GM19468 (cell line): ENCODE measurements around the gene NR1H3.
A peak's percentile ranks its signal among the peaks of the same experiment; 100 is the strongest.

Experiments
- ATAC-seq: cut with Tn5 transposase; IDR thresholded peaks from one replicate; pipeline ENCODE4 v1.9.1; 2021; ENCODE audit warnings: mild to moderate bottlenecking, moderate library complexity, moderate number of reproducible peaks; ENCODE audit not compliant: unreplicated experiment; ENCODE audit errors: extremely low read depth

Gene NR1H3

DNA sequence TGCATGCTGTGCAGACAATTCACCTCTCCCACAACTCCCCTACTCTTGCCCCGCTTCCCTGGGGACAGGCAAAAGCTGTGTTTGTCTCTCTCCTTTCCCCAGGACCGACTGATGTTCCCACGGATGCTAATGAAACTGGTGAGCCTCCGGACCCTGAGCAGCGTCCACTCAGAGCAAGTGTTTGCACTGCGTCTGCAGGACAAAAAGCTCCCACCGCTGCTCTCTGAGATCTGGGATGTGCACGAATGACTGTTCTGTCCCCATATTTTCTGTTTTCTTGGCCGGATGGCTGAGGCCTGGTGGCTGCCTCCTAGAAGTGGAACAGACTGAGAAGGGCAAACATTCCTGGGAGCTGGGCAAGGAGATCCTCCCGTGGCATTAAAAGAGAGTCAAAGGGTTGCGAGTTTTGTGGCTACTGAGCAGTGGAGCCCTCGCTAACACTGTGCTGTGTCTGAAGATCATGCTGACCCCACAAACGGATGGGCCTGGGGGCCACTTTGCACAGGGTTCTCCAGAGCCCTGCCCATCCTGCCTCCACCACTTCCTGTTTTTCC is 10.7 kb downstream of the NR1H3 start:
- ATAC-seq = no peak

DNA sequence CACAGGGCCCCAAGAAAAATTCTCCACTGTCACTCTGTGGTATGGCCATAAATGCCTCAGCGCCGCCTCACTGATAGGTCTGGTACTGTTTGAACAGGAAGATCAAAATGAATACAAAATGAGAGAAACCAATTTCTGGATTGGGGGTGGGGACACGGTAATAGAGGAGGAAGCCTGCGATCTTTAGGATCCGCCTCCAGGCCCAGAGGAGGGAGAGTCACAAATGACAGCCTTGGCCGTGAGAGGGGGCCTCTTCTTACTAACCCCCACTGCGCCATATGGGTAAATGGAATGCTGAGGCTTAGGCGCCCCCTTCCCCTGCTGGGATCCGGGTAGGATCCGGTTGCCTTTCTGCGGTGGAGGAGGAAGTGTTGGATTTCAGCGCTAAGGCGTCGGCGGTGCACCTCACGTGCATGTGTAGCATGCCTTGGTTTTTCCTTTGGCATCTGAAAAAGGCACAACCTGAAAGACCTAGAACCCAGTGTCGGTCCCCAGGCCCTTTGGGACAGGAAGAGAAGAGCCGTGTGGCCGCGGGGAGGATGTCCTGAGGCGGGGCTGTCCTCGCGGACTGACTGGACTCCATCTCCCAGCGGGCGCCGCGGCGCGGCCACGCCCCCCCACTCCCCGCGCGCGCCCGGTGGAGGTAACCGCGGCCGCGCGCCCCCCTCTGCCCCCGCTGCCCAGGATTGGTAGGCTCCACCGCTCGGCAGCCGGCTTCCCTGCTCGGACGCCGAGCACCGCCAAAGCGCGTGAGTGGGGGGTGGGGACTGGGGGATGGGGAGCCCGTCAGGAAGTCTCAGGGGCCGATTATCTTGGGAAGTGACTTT is 11.4 kb downstream of the NR1H3 start:
- peak; percentile 56 for ATAC-seq

DNA sequence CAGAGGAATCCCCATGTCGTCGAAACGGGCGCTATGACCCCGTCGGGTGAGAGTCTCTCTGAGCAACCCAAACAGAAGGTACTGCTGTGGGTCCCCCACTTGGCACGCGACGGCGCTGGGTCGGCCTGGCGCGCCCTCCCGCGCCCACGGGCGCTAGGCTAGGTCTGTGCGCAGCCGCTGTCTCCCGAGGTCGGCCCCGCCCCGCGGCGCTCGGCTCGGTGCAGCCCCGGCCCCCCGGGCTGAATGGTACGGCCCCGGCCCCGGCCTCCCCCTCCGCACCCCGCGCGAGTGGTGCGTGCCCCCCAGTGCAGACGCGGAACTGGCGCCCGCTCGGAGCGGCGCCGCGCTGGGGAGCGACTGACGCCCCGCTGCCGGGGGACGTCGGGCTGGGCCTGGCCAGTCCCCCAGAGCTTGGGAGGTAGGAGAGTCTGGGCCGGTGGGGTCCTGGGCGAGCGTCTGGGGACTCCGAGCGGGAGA is 12.1 kb downstream of the NR1H3 start, which contains the start of gene MADD:
Gene MADD, plus strand, starts transcription at position 305 of the 477 bp plus-strand sequence.
- ATAC-seq = peak; percentile 56

DNA sequence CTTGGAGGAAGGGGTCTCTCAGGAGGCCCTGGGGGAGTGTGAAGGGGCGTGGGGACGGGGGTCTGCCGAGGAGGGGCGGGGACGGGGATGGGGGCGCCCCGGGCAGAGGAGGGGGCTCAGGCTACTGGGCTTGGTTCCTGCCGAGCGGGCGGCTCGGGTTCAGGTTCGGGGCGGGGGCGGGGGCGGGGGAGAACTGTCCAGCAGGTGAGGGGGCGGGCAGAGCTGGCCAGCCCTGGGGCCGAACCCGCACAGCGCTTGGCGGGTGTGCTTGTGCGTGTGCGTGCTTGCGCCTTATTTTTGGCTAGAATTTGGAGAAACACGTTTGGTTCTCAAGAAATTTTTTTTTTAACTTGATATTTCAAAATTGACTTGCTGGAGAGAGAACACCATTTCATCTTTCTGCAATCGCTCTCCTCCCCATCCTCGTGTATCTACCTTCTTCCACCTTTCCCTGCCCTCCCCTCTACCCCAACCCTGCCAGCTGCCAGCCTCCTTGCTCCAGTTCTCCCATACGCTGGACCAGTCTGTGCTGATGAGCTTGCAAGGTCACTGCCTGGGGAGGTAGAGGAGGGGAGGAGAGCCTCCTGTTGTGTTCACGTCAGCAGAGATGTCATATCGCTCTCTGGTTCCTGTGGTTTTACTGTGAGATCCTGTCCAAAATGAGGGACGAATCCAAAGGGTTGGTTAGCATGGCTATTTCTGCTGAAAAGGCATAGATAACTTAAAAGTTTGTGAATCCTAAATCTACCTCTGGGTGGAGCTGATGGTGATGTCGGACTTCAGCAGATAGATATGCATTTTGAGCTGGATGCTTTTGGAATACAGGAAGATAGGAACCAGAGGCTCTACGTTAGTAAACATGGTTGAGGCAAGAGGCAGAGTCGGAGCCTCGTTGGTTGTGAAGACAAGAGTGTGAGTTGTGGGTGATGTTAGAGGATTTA is 12.8 kb downstream of the NR1H3 start:
- no peak for ATAC-seq

DNA sequence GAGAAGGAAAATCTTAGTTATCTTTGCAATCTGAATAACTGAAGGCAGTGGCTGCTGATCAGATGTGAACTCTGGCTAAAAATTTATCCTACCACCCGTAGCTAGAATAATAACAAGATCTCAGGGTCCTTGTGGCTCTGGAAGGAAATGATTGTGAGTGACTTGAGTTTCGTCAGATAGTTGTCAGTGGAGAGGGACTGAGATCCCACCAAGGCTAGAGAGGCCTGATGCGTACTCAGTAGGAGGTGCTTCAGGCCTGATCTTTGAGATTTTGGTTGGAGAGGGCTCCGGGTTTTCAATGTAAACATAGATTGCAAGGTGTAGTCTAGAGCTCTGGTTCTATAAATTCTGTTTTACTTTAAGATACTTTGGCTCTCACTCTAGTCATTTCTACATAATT is 13.5 kb downstream of the NR1H3 start:
- ATAC-seq = no peak

DNA sequence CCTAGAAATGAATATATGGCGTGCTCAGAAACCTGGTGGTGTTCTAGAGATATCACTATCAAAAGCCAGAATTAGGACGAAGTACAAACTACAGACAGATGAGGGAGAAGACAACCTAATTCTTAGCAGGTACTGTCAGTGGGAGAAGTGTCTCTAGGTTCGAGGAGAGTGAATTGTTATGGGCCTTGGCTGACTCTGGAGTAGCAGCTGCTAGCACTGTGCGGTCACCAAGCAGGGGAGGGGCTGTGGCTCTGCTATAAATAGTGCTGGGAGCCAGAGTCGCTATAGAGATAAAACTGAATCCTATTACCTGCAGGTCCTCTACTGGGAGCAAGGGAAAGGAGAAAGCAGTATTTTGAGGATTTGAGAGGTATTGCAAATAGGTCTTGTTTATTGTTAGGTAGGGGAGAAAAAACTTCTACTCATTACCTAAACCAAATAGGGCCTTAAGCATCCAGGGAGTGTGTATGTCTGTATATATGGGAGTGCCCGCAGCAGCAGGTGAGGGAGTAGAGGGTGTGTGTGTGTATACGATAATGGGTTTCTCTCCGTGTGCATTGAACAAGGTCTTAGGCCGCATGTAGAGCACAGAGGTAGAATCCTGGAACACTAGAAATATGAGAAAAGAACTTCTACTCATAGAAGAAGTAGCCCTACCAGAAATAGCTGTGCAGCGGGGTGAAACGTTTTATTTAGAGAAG is 14.3 kb downstream of the NR1H3 start:
- no peak for ATAC-seq

DNA sequence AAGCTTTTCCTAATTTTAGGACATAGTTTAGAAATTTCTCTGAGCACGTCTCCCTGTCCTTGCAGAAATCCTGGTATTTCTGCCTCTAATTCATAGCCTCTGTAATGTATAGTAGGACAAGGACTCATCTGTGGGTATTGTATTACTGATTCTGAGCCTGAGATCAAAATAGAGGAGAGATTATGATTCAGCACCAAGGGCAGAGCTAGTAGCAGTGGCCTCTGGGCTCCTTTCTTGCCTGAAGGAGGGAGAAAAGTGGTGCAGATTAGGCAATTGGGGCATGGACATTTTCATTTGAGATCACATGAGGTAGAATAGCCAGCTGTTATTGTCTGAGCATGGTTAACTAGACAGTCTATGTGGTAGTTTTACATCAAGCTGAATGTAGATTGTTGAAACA is 14.9 kb downstream of the NR1H3 start:
- ATAC-seq = no peak

DNA sequence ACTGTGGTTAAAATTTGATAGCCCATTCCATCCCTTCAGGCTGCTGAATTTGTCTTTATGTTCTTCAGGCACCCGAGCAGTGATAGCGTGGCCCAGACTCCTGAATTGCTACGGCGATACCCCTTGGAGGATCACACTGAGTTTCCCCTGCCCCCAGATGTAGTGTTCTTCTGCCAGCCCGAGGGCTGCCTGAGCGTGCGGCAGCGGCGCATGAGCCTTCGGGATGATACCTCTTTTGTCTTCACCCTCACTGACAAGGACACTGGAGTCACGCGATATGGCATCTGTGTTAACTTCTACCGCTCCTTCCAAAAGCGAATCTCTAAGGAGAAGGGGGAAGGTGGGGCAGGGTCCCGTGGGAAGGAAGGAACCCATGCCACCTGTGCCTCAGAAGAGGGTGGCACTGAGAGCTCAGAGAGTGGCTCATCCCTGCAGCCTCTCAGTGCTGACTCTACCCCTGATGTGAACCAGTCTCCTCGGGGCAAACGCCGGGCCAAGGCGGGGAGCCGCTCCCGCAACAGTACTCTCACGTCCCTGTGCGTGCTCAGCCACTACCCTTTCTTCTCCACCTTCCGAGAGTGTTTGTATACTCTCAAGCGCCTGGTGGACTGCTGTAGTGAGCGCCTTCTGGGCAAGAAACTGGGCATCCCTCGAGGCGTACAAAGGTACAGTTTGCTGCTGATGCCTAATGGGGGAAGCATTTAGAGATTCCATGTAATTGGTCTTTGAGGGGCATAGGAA is 16.9 kb downstream of the NR1H3 start:
- no peak for ATAC-seq

DNA sequence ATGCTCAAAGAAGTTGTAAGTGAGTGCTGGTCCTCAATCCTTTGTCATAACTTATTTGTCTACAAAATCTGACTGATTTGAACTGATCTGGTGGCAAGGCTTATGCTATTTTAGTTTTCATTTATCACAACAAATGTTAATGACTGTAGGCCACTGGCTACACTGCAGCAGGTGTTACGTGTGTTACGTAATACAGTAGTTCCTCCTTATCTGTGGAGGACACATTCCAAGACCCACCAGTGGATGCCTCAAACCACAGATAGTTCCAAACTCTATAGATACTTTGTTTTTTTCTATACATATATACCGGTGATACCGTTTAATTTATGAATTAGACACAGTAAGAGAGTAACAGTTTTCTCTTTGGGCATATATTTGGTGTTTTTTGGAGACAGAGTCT is 19.1 kb downstream of the NR1H3 start:
- ATAC-seq = no peak

DNA sequence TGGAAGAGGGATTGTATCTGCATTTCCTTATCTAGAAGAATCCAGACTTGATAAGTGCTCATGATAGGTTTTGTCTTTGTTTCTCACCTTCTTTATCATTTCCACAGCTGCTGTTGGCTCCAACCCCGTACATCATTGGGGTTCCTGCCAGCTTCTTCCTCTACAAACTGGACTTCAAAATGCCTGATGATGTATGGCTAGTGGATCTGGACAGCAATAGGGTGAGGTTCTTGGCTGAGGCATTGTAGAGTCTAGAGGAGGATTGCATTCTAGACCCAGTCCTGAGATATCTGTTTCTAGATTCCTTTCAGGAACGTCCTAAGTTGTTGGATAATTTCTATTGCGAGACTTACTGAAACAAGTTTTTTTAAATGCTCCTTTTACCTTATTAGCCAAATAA is 20.3 kb downstream of the NR1H3 start:
- ATAC-seq = no peak

DNA sequence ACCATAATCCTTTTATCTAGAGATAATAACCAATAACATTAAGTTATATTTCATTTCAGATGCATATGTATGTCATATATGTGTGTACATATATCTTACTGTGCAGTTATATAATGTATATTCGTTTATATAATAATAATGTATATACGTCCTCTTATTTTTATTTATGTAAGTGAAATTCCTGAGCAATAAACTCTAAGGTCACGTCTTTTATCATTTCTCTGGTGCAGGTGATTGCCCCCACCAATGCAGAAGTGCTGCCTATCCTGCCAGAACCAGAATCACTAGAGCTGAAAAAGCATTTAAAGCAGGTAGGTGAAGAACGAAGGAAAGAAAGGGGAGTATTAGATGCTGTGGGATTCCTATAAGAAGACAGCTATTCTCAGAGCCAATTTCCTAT is 21.0 kb downstream of the NR1H3 start:
- ATAC-seq = no peak

DNA sequence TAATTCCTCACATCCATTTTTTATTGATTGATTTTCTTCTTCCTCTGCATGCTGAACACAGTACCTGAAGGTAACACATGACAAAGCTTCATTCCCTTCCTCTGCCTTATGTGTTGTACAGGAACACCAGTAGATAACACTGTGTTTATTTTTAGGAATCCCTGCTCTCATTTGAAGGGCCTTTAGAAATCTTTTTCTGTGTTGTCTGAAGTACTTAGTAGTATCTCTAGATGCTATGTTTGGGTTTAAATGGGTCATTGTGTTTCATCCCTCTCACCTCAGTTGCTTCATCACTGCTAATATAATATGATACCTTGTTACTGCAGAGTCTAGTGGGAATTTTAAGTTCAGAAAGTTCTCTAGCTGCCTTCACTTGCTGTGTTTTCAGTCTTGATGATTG is 22.3 kb downstream of the NR1H3 start:
- ATAC-seq = no peak

DNA sequence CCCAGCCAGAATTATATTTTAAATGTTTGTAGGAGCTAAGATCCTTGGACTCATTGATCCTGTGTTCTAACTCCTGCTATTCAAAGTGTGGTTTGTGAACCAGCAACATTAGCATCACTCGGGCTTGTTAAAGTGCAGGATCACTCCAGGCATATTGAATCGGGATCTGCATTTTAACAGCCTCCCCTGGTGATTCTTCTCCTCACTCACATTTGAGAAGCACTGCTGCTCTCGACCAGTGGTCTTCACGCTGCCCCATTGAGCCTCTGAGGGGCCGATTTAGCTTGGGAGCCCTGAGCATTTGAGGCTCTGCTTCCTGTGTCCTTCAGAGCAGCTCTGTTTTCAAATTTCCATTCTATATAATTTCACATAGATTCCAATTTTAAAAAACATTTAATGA is 23.1 kb downstream of the NR1H3 start:
- no peak for ATAC-seq

DNA sequence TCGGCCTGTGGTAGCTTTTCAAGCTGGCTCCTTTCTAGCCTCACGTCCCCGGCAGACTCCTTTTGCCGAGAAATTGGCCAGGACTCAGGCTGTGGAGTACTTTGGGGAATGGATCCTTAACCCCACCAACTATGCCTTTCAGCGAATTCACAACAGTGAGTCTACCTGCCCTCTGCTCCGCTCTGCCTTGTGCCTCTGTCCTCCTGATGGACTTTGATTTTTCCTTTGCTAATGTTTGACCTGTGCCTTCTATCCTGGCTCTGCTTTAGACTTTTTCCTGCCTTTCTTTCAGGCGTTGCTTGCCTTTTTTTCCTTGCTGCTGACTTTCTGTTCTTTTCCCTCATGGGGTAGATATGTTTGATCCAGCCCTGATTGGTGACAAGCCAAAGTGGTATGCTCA is 24.7 kb downstream of the NR1H3 start:
- ATAC-seq = no peak

DNA sequence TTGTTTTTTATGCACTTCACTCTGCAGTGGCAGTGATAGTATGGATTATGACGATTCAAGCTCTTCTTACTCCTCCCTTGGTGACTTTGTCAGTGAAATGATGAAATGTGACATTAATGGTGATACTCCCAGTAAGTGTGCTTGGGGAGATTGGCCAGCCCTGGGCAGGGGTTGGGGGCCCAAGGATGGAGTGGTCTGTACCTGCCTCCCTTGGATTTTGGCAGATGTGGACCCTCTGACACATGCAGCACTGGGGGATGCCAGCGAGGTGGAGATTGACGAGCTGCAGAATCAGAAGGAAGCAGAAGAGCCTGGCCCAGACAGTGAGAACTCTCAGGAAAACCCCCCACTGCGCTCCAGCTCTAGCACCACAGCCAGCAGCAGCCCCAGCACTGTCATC is 26.4 kb downstream of the NR1H3 start:
- ATAC-seq = no peak

DNA sequence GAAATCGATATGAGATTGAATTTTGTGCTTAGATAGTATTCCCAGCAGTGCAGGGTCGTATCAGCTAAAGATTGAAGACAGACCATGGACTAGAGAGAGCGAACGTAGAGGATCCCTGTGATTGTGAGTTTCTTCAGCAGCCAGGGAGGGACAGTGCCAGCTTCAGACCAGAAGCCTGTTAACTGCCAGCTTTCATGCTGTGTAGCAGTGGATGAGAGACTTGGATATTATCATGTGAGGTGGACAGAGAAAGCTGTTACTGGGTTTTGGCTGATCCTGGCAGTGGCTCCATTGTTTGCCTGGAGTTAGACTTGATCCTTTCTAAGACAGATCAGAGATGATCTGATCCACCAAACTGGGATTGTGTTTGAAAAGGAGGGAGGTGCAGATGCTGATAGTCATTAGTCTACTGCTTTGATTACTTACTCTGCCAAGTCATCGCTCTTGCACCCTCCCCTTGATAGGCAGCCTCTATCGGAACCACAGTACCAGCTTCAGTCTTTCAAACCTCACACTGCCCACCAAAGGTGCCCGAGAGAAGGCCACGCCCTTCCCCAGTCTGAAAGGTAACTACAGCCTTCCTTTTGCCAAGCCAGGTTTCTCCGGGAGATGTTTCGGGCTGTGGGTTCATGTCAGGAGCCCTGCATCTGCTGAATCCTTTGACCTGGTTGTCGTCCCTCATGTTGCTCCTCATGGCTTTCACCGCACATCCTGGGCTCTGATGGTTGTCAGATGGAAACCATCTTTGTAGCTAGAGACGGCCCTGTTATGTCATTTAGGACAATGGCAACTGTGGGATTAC is 28.4 kb downstream of the NR1H3 start:
- ATAC-seq = no peak

DNA sequence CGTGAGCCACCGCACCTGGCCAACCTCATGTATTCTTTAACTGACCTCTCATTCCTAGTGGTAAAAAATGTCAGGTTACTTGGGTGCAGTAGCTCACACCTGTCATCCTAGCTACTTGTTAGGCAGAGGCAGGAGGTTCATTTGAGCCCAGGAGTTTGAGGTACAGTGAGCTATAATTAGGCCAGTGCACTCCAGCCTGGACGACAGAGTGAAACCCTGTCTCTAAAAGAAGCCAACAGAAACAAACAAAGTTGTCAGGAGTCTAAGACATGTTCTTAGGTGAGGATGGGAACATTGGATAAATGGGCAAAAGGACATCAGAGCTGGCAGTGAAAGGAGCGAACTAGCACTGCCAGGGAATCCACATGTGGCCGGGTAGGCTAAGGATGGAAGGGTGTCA is 30.3 kb downstream of the NR1H3 start:
- ATAC-seq = no peak

DNA sequence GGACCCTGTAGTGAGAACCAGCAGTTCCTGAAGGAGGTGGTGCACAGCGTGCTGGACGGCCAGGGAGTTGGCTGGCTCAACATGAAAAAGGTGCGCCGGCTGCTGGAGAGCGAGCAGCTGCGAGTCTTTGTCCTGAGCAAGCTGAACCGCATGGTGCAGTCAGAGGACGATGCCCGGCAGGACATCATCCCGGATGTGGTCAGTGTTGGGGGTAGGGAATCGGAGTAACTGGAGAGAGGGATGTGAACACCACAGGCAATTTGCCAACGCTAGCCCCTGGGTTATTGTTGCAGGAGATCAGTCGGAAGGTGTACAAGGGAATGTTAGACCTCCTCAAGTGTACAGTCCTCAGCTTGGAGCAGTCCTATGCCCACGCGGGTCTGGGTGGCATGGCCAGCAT is 32.1 kb downstream of the NR1H3 start:
- ATAC-seq = no peak

DNA sequence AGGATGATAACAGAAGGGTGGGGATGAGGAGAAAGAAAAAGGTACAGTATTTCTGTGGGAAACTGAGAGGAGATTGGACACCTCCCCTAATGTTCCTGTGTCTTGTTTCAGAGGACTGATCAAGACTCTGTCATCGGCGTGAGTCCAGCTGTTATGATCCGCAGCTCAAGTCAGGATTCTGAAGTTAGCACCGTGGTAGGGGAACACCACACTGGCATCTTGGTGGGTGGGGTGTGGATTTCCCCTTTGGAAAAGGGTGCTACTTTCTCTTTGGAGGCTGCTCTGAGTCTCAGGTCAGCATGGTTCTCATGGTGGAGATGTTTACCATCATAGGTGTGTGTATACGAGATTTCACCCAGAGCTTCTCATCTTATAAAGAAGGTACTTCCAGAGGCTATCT is 37.6 kb downstream of the NR1H3 start:
- no peak for ATAC-seq
